ENCODE measurements around the gene PRR15. TPM values are rescaled to one million over a fixed set of nuclear protein-coding genes. Genes with fewer than 3 reads are reported as not detected.

The PRR15 gene
- total RNA-seq, 2 experiments from 2014 or later = not detected

DNA sequence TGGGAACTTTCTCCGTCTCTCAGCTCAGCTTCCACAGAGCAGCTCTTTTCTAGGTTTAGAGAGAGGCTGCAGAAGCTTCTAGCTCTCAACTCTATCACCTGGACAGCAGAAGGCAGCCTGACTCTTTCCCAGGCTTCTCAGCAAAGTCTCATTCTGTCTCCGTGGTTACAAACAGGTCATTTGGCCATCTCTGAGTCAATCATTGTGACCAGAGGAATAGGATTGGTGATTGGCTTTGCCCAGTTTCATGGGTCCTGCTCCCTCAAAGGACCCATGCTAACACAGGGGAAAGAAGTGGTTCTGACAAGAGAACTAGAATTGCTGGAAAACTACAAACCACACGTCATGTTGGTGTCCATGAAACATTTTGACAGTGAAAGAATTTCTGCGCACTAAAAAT lies 43.6 kb downstream of the PRR15 start:
- no peak for ATAC-seq (ENCODE audit: low read depth)
- Mint-ChIP-seq H3K36me3 (no peaks in the 10 kb centered on the region), H3K4me3 (no peak overlapping the region), H3K4me1 (no peaks in the 10 kb centered on the region), H3K9me3 (peaks cover 3% of the 10 kb centered on the region), H3K27me3 (peaks cover 16% of the 10 kb centered on the region), H3K27ac (no peak overlapping the region)
- no peak for DNase-seq
- POLR2A ChIA-PET = no interaction called here

DNA sequence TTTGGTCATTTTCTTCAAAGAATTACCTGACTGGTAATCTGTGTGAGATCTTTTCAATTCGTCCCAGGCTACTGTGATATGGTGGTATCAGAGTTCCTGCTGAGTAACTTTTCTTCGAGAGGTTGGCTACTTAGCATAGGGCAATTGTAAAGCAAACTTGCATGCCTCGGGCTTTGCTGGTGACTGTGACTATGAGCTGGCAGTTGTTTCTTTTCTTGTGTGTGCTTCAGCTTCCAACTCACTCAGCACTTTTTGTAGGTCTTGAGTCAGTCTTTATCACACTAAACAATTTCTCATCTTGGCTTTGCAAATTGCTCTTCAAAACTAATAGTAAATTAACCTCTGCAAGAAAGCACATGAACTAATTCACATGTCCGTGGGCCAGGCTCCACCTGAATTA lies 44.3 kb downstream of the PRR15 start:
- H3K4me3 Mint-ChIP-seq = no peak overlapping the region
- POLR2A ChIA-PET = no interaction called here
- H3K27ac Mint-ChIP-seq = no peak overlapping the region
- H3K27me3 Mint-ChIP-seq = peaks cover 16% of the 10 kb centered on the region
- H3K4me1 Mint-ChIP-seq = no peaks in the 10 kb centered on the region
- no peaks in the 10 kb centered on the region for H3K36me3 Mint-ChIP-seq
- peaks cover 3% of the 10 kb centered on the region for H3K9me3 Mint-ChIP-seq
- DNase-seq (no peak), ATAC-seq (ENCODE audit: low read depth) (no peak)

DNA sequence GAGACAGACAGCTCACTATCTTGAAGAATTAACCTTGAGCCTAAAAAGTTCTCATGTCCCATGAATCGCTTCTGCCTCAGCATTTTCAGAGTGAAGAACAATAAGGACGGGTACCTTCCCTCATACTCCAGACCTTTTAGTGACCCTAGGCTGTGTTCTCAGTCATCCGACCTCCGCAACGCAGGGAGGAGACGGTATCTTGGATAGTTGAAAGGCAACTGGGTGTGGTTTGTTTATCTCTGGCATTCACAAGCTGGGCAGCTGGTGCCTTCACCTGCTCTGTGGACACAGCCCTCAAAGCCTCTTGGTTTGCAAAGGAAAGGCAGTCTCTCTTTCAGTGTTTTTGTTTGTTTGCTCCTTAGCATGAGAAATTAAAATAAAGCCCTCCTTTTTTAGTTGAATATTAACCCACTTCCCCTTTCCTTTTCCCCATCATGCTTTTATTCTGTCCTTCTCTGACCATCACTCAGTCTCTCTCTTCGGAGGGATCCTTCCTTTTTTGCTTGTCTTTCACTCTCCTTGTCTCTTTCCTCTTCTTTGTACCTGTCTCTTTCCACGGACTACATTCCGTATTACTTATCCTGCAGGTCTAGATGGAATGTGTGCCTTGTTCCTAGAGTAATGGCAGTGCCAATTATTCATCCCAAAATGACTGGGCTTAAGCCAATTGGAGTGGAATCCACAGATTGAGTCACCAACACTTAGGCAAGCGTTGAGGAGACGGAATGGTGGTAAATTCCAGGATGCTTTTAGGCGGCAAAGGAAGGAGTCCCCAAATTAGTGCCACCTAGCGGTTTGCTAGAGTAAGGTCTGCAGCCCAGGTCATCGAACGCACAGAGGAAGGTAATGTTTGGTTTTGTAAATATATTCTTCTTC lies 45.8 kb downstream of the PRR15 start:
- Mint-ChIP-seq H3K36me3 (no peaks in the 10 kb centered on the region), H3K9me3 (peaks cover under 1% of the 10 kb centered on the region), H3K27me3 (peaks cover 12% of the 10 kb centered on the region), H3K4me3 (no peak overlapping the region), H3K27ac (no peak overlapping the region), H3K4me1 (no peaks in the 10 kb centered on the region)
- POLR2A ChIA-PET = no interaction called here
- ATAC-seq (ENCODE audit: low read depth) = no peak
- no peak for DNase-seq

DNA sequence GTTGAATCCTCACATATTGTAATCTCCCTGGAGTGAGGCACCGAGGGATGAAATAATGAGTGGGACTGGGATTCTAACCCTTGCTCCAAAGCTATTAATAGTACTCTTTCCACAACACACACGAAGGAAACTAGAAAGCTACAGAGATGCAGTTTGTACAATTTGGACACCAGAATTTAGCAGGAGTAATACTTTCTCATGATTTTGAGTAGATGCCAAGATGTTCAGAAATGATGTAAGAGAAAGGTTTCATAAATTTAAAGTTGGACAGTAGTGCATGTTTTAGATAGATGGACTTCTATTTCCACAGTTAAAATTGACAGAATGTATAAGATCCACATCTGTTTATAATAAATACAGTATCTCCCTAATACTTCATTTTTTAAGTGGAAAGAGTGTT lies 46.5 kb downstream of the PRR15 start:
- no peak overlapping the region for H3K27ac Mint-ChIP-seq
- no peak overlapping the region for H3K4me3 Mint-ChIP-seq
- no peaks in the 10 kb centered on the region for H3K9me3 Mint-ChIP-seq
- ATAC-seq (ENCODE audit: low read depth) = no peak
- H3K36me3 Mint-ChIP-seq = no peaks in the 10 kb centered on the region
- DNase-seq = no peak
- H3K4me1 Mint-ChIP-seq = no peaks in the 10 kb centered on the region
- H3K27me3 Mint-ChIP-seq = peaks cover 11% of the 10 kb centered on the region
- POLR2A ChIA-PET = no interaction called here

DNA sequence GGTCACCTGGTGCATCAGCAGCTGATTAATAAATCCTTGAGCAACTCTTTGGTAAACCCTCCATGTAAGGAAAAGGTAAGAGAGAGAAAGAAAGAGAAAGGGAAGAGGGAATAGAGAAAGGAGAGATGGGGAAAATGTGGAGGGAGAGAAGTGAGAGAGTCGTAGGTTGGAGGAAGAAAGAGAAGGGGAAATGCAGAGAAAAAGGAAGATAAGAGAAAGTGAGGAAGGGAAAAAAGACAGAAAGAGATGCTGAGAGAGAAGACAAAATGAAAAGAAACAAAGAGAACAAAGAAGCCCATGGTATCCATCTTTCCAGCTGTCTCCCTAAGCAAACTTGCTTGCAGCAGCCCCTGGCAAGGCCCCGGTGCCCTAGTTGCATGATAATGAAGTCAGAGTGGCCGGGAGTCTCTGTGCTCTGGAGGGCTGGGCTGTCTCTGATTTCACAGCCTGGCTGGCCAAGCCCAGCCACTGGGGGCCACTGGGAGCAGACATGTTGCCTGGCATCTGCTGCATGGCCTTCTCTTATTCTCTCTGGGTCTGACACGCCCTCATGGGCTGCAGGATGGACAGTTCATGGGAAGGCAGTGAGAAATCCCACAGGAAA lies 48.4 kb downstream of the PRR15 start:
- H3K27me3 Mint-ChIP-seq = peaks cover 9% of the 10 kb centered on the region

DNA sequence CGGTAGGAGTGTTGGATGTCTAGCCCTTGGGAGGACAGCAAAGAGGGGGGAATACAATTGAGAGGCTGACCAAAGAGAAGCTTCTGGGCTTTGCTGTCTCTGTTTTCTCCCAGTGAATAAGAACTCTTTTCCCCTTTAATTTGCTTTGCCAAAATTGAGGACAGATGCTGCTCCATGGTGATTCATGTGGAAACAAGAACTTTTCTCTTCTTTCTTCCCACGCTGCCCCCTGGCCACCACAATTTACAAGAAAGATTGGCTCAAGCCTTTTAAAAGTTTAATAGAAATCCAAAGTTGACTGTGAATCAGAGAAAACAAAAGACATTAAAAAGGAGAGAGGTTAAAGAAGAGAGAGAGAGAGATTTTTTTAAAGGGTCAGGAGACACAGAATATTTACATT lies 49.0 kb downstream of the PRR15 start:
- H3K4me1 Mint-ChIP-seq = no peaks in the 10 kb centered on the region
- H3K9me3 Mint-ChIP-seq = no peaks in the 10 kb centered on the region
- H3K27ac Mint-ChIP-seq = no peak overlapping the region
- POLR2A ChIA-PET = no interaction called here
- no peak for DNase-seq
- H3K27me3 Mint-ChIP-seq = peaks cover 9% of the 10 kb centered on the region
- no peak for ATAC-seq (ENCODE audit: low read depth)
- no peak overlapping the region for H3K4me3 Mint-ChIP-seq
- no peaks in the 10 kb centered on the region for H3K36me3 Mint-ChIP-seq

More for the DNA sequence above, 48.4 kb downstream of the PRR15 start:
- H3K9me3 Mint-ChIP-seq = no peaks in the 10 kb centered on the region
- H3K4me3 Mint-ChIP-seq = no peak overlapping the region
- no peaks in the 10 kb centered on the region for H3K36me3 Mint-ChIP-seq
- DNase-seq = no peak
- no peak overlapping the region for H3K27ac Mint-ChIP-seq
- ATAC-seq (ENCODE audit: low read depth) = no peak
- H3K4me1 Mint-ChIP-seq = no peaks in the 10 kb centered on the region
- POLR2A ChIA-PET = no interaction called here

DNA sequence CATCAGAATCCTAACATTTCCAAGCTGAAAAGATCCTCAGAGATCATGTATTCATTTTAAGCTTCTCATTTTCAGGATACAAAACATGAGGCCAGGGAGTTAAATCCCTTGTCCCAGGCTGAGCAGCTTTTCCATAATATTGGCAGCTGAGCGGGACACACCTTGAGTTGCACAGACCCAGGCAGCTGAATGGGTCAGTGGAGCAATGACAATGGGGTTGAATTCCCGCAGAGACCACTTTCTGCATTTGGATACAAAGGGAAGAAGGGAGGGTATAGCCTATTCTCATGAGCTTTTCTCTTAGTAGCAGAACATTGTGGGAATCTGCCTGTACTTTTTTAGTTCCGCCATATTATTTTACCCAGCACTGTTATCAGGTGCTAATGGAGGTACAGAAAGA lies 49.5 kb downstream of the PRR15 start:
- H3K27ac Mint-ChIP-seq = no peak overlapping the region
- DNase-seq (no peak), ATAC-seq (ENCODE audit: low read depth) (no peak)
- H3K9me3 Mint-ChIP-seq = no peaks in the 10 kb centered on the region
- POLR2A ChIA-PET = no interaction called here
- H3K4me3 Mint-ChIP-seq = no peak overlapping the region
- H3K27me3 Mint-ChIP-seq = peaks cover 9% of the 10 kb centered on the region
- H3K4me1 Mint-ChIP-seq = no peaks in the 10 kb centered on the region
- no peaks in the 10 kb centered on the region for H3K36me3 Mint-ChIP-seq

DNA sequence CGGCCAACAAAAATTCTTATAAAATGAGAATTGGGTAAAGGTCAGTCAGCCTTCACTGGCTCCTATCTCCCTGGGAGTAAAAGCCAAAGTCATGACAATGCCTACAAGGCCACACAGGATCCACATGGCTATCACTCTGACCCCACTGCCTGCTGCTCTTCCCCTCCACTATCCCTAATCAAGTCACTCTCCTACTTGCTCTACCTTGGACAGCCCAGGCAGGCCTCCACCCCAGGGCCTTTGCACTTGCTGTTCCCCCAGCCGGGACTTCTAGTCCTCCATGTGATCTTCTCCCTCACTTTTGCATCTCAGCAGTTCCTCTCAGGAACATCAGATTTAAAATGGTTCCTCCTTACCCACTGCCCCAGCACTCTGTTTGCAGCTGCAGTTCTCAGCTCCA lies 50.6 kb downstream of the PRR15 start:
- Mint-ChIP-seq H3K36me3 (no peaks in the 10 kb centered on the region), H3K4me3 (no peak overlapping the region), H3K9me3 (no peaks in the 10 kb centered on the region), H3K27me3 (peaks cover 13% of the 10 kb centered on the region), H3K4me1 (no peaks in the 10 kb centered on the region), H3K27ac (no peak overlapping the region)
- DNase-seq (no peak), ATAC-seq (ENCODE audit: low read depth) (no peak)
- POLR2A ChIA-PET = no interaction called here

Other genes with a start within 250 kb of the PRR15 start
- not detected for gene WIPF3, start 242.7 kb downstream of the PRR15 start, total RNA-seq